DMS53 treated with DMSO at 0.1 percent for 48 hours (cell line): Measurements from ENCODE around the gene WDR6.
A peak's percentile ranks its signal among the peaks of the same experiment; 100 is the strongest.

Experiments used
- DNase-seq: peaks from one replicate; lab custom pipeline; 2025; ENCODE audit not compliant: unreplicated experiment; lab: John Stamatoyannopoulos, UW

The WDR6 gene

GRCh38 chr3:49007068-49007770, at the start of gene WDR6:
Gene WDR6 (plus strand): TSS chr3:49007391. CDS start chr3:49007432, 41 bp downstream.
- peak; percentile 65 for DNase-seq

GRCh38 chr3:48960841-48961413, 46.3 kb upstream of the WDR6 start:
- DNase-seq = no peak

GRCh38 chr3:48962340-48962739, 44.9 kb upstream of the WDR6 start:
- DNase-seq = no peak

GRCh38 chr3:48962939-48963338, 44.3 kb upstream of the WDR6 start:
- no peak for DNase-seq

- DNase-seq = no peak
Measured at GRCh38 chr3:48963591-48963990, 43.6 kb upstream of the WDR6 start.

- no peak for DNase-seq
Measured at GRCh38 chr3:48966367-48966766, 40.8 kb upstream of the WDR6 start.

- no peak for DNase-seq
Measured at GRCh38 chr3:48966876-48967361, 40.3 kb upstream of the WDR6 start.

GRCh38 chr3:48970586-48970985, 36.6 kb upstream of the WDR6 start:
- no peak for DNase-seq

GRCh38 chr3:48974076-48974864, 32.9 kb upstream of the WDR6 start:
- no peak for DNase-seq

GRCh38 chr3:48979451-48979850, 27.7 kb upstream of the WDR6 start:
- DNase-seq = no peak

GRCh38 chr3:48980295-48980694, 26.9 kb upstream of the WDR6 start:
- no peak for DNase-seq

- DNase-seq = no peak
Measured at GRCh38 chr3:48982016-48982415, 25.2 kb upstream of the WDR6 start.

- DNase-seq = no peak
Measured at GRCh38 chr3:48982686-48983085, 24.5 kb upstream of the WDR6 start.

GRCh38 chr3:48983096-48983495, 24.1 kb upstream of the WDR6 start:
- DNase-seq = no peak

GRCh38 chr3:48984663-48985062, 22.5 kb upstream of the WDR6 start:
- no peak for DNase-seq

GRCh38 chr3:48985831-48986376, 21.3 kb upstream of the WDR6 start:
- no peak for DNase-seq

- no peak for DNase-seq
Measured at GRCh38 chr3:48989126-48989795, 17.9 kb upstream of the WDR6 start.

GRCh38 chr3:48989796-48990635, 17.2 kb upstream of the WDR6 start, which contains the start of gene P4HTM:
Gene P4HTM (plus strand): TSS chr3:48990241. CDS start chr3:48990257, 16 bp downstream.
- no peak for DNase-seq

- DNase-seq = no peak
Measured at GRCh38 chr3:48990636-48991469, 16.3 kb upstream of the WDR6 start.
